Right lobe of liver (tissue), 4 donors: ENCODE results near the gene LRRTM2.

ENCODE experiments used
- CTCF ChIP-seq, 4 donors: fragments of 200-600 bp in 3 of 4; fragments of 450-650 bp in 1 of 4; IDR thresholded peaks; one replicate each; pipeline versions ENCODE4 v1.5.1 to v1.8.0; 2016 to 2022; ENCODE audit warnings: antibody characterized with exemption in 4 of 4, mild to moderate bottlenecking in 2 of 4
- POLR2A ChIP-seq: fragments of 450-650 bp; IDR thresholded peaks from one replicate; pipeline ENCODE4 v1.6.1; 2017; ENCODE audit warnings: antibody characterized with exemption, mild to moderate bottlenecking
- donor health status: DM: no; HTN: no; CAD: no.
- donor health status: DM: no; HTN: no; CAD: no.
- donor health status: DM: no; HTN: yes; CAD: no.

- no peak for TF ChIP-seq POLR2A
- TF ChIP-seq CTCF (IDR thresholded peaks at IDR 0.05) = no peak
These were observed 6.1 kb downstream of the LRRTM2 start for GRCh38 chr5:138869038-138869437.
